IMR-90 (cell line): ENCODE results near the gene GXYLT1. TPM values are rescaled to one million over a fixed set of nuclear protein-coding genes. Genes with fewer than 3 reads are reported as not detected.
A peak's percentile ranks its signal among the peaks of the same experiment; 100 is the strongest.

Experiments
- ATAC-seq: fragments of 200-7000 bp; cut with Tn5 transposase; 2 replicates; pipeline ENCODE4 v1.9.1; 2020; ENCODE audit warnings: low read depth, mild to moderate bottlenecking, moderate library complexity
- BruUV-seq: library from RNA; stranded (reverse); fragments of 400-500 nt; replicated peaks from 2 replicates; lab custom pipeline; 2021; lab: Mats Ljungman, UMichigan
- CTCF ChIA-PET: fragments of 300-600 bp; formaldehyde crosslinking; extraction: SDS; loops from one replicate; lab custom pipeline; 2021; ENCODE audit warnings: antibody characterized with exemption; lab: Yijun Ruan, JAX
- POLR2A ChIA-PET: fragments of 300-600 bp; sonication (Branson Sonifier 250); formaldehyde crosslinking; loops from one replicate; lab custom pipeline; 2022; ENCODE audit warnings: antibody characterized with exemption; ENCODE audit not compliant: unreplicated experiment; lab: Charles Lee
- DNase-seq: peaks from one replicate; pipeline ENCODE4 v3.0.0; 2013
- H2AFZ ChIP-seq: replicated peaks from 2 replicates; pipeline ENCODE3; 2013; ENCODE audit warnings: low read length, mild to moderate bottlenecking; ENCODE audit not compliant: poor library complexity
- H2AK5ac ChIP-seq: 2 replicates; pipeline ENCODE4 v1.6.1; 2013; ENCODE audit warnings: low read depth, low read length, inconsistent platforms
- H2AK9ac ChIP-seq: replicated peaks from 2 replicates; pipeline ENCODE3; 2013; ENCODE audit warnings: mild to moderate bottlenecking, low read depth, low read length, moderate library complexity; ENCODE audit not compliant: poor library complexity
- H2BK120ac ChIP-seq: 2 replicates; pipeline ENCODE4 v1.6.1; 2013; ENCODE audit warnings: low read depth, low read length, inconsistent platforms
- H2BK15ac ChIP-seq: 3 replicates; pipeline ENCODE4 v1.6.1; 2013; ENCODE audit warnings: low read depth, low read length, inconsistent platforms
- H2BK20ac ChIP-seq: 2 replicates; pipeline ENCODE4 v1.6.1; 2013; ENCODE audit warnings: low read depth, mild to moderate bottlenecking, inconsistent platforms, low read length, moderate library complexity
- H2BK5ac ChIP-seq: 2 replicates; pipeline ENCODE4 v1.6.1; 2013; ENCODE audit warnings: mild to moderate bottlenecking, low read depth, low read length, inconsistent platforms; ENCODE audit not compliant: poor library complexity, severe bottlenecking
- H3K14ac ChIP-seq: replicated peaks from 2 replicates; pipeline ENCODE4 v1.6.1; 2013; ENCODE audit warnings: low read depth, low read length, inconsistent platforms
- H3K18ac ChIP-seq: 2 replicates; pipeline ENCODE4 v1.6.1; 2013; ENCODE audit warnings: low read depth, low read length, control low read depth
- H3K23ac ChIP-seq: 2 replicates; pipeline ENCODE4 v1.6.1; 2013; ENCODE audit warnings: low read depth, low read length, inconsistent platforms
- H3K27ac ChIP-seq: 2 replicates; pipeline ENCODE4 v1.5.1; 2013; ENCODE audit warnings: mild to moderate bottlenecking, control low read depth, low read length; ENCODE audit not compliant: insufficient read depth
- H3K27me3 ChIP-seq: 2 replicates; pipeline ENCODE4 v1.6.1; 2013; ENCODE audit warnings: low read length; ENCODE audit not compliant: control insufficient read depth, insufficient read depth
- H3K36me3 ChIP-seq: 2 replicates; pipeline ENCODE4 v1.6.1; 2013; ENCODE audit warnings: low read length, mixed read lengths; ENCODE audit not compliant: control insufficient read depth, insufficient read depth
- H3K4ac ChIP-seq: 2 replicates; pipeline ENCODE4 v1.6.1; 2013; ENCODE audit warnings: low read depth, low read length, inconsistent platforms
- H3K4me1 ChIP-seq: 2 replicates; pipeline ENCODE4 v1.6.1; 2013; ENCODE audit warnings: low read length, mixed read lengths; ENCODE audit not compliant: control insufficient read depth, insufficient read depth
- H3K4me2 ChIP-seq: 2 replicates; pipeline ENCODE4 v1.6.1; 2013; ENCODE audit warnings: low read depth, mild to moderate bottlenecking, control low read depth, low read length, moderate library complexity
- H3K4me3 ChIP-seq: 2 replicates; pipeline ENCODE4 v1.5.1; 2013; ENCODE audit warnings: low read depth, mild to moderate bottlenecking, control low read depth, low read length, moderate library complexity; ENCODE audit not compliant: insufficient read depth
- H3K56ac ChIP-seq: 2 replicates; pipeline ENCODE4 v1.6.1; 2013; ENCODE audit warnings: low read length, inconsistent platforms; ENCODE audit not compliant: insufficient read depth; ENCODE audit errors: extremely low read depth
- H3K79me1 ChIP-seq, 2 experiments: 2 replicates each; pipeline ENCODE4 v1.6.1; 2013; ENCODE audit warnings: low read length in 2 of 2, inconsistent platforms in 1 of 2, low read depth in 1 of 2
- H3K9ac ChIP-seq: 2 replicates; pipeline ENCODE4 v1.6.1; 2013; ENCODE audit warnings: low read depth, low read length, control low read depth
- H3K9me1 ChIP-seq: 2 replicates; pipeline ENCODE4 v1.6.1; 2013; ENCODE audit warnings: low read length, inconsistent platforms; ENCODE audit not compliant: insufficient read depth
- H3K9me3 ChIP-seq: 2 replicates; pipeline ENCODE4 v1.6.1; 2013; ENCODE audit warnings: low read length; ENCODE audit not compliant: control insufficient read depth, insufficient read depth
- H4K20me1 ChIP-seq: 2 replicates; pipeline ENCODE4 v1.6.1; 2013; ENCODE audit warnings: low read length, inconsistent platforms; ENCODE audit not compliant: insufficient read depth
- H4K5ac ChIP-seq: 2 replicates; pipeline ENCODE4 v1.6.1; 2013; ENCODE audit warnings: mild to moderate bottlenecking, low read depth, low read length, control low read depth
- H4K8ac ChIP-seq, 2 experiments: 2 replicates each; pipeline ENCODE4 v1.6.1; 2013; ENCODE audit warnings: low read depth in 2 of 2, low read length in 2 of 2, control low read depth in 1 of 2, inconsistent platforms in 1 of 2
- H4K91ac ChIP-seq: 2 replicates; pipeline ENCODE4 v1.6.1; 2013; ENCODE audit warnings: low read depth, low read length, inconsistent platforms; ENCODE audit not compliant: insufficient read depth
- CTCF ChIP-seq: conservative IDR thresholded peaks from 2 replicates; pipeline ENCODE4 v1.5.1; 2012; ENCODE audit warnings: mild to moderate bottlenecking, low read depth, low read length, improper control_type of control experiment
- FOS ChIP-seq: fragments of 150-350 bp; IDR thresholded peaks from 2 replicates; pipeline ENCODE4 v1.6.1; 2016; ENCODE audit warnings: low read depth, low read length
- WGBS, 2 experiments: methylation state at CpG; one replicate each; pipeline versions ENCODE4 v1.1.5 to v1.1.7; 2013; ENCODE audit warnings: missing lambda C conversion rate in 2 of 2; ENCODE audit not compliant: insufficient read length in 1 of 2; ENCODE audit errors: extremely low coverage in 2 of 2; 5-methylcytosine and 5-hydroxymethylcytosine counted together
- dilution Hi-C: fragments of 300-500 bp; cut with HindIII; formaldehyde crosslinking; loops from one replicate; pipeline ENCODE4 v1.14.3; 2018; ENCODE audit warnings: low sequenced_read_pairs; ENCODE audit not compliant: unreplicated experiment
- in situ Hi-C: fragments of 300-500 bp; cut with MboI; formaldehyde crosslinking; loops from 3 replicates; pipeline ENCODE4 v1.14.3; 2019; ENCODE audit warnings: low sequenced_read_pairs, inconsistent platforms, mixed read lengths
- intact Hi-C: fragments of 100-400 bp; cut with micrococcal nuclease; formaldehyde crosslinking; loops from 2 replicates; pipeline ENCODE4 v1.10.0; 2022
- polyA plus RNA-seq, 3 experiments: library from polyadenylated mRNA; depleted of rRNA; stranded (reverse); fragments of >200 nt; gene quantifications; 2 replicates each; pipeline ENCODE4 v1.2.3, GENCODE V29; 2012; ENCODE audit warnings: low replicate concordance in 1 of 3
- total RNA-seq: library from RNA; depleted of rRNA; stranded (reverse); fragments of >200 nt; gene quantifications from 2 replicates; pipeline ENCODE4 v1.2.3, GENCODE V29; 2012
- TF ChIP-seq, protein P1 (sequence below): fragments of 150-350 bp; IDR thresholded peaks from 2 replicates; pipeline ENCODE4 v1.6.1; 2016; ENCODE audit warnings: low read depth, mild to moderate bottlenecking, low read length, moderate library complexity, borderline replicate concordance

The GXYLT1 gene
- total and polyA plus RNA-seq, 2 of the 4 experiments (the other 2 are of a cell fraction) = 8.5 to 8.6 TPM

DNA sequence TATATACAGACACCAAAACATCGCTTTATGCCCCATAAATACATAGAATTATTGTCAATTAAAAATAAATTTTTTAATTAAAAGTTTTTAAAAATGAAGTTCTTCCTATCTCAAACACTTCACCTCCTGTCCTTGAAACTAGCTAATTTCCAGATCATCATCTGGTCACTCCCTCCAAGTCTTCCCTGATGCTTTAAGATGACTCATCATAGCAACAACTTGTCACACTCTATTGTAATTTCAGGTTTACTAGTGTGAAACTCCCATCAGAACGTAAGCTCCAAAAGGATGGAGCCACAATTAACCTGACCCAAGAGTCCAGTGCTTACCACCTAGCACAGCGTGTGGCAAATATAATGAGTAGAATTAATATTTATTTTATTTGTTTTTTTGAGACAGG is 16.3 kb downstream of the GXYLT1 start:
- no peak overlapping the region for H3K4me3 ChIP-seq
- no peak overlapping the region for H3K4me2 ChIP-seq
- no peak overlapping the region for H2BK5ac ChIP-seq
- no peak overlapping the region for H4K91ac ChIP-seq
- no peak overlapping the region for H3K56ac ChIP-seq
- dilution Hi-C loops = no loop called here
- H3K27me3 ChIP-seq = no peaks in the 10 kb centered on the region
- POLR2A ChIA-PET = no interaction called here
- in situ Hi-C loops = loop anchor here (10.0 kb wide), 1 partner anchor 436 kb away; no protein-coding TSS in a partner anchor
- H4K8ac ChIP-seq = no peak overlapping the region
- ATAC-seq (no peak), DNase-seq (peak; percentile 46)
- no peak overlapping the region for H3K18ac ChIP-seq
- H3K4ac ChIP-seq = no peak overlapping the region
- TF ChIP-seq CTCF (no peak), FOS (peak; percentile 69)
- TF ChIP-seq, protein P1, sequence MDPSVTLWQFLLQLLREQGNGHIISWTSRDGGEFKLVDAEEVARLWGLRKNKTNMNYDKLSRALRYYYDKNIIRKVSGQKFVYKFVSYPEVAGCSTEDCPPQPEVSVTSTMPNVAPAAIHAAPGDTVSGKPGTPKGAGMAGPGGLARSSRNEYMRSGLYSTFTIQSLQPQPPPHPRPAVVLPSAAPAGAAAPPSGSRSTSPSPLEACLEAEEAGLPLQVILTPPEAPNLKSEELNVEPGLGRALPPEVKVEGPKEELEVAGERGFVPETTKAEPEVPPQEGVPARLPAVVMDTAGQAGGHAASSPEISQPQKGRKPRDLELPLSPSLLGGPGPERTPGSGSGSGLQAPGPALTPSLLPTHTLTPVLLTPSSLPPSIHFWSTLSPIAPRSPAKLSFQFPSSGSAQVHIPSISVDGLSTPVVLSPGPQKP = no peak
- H2BK20ac ChIP-seq = no peak overlapping the region
- WGBS, 2 experiments = no CpG with 5 or more reads among the region's 3 CpGs
- intact Hi-C loops = loop anchor here (1.0 to 5.0 kb wide), 3 partner anchors 440 to 1209 kb away; no protein-coding TSS in a partner anchor
- H3K36me3 ChIP-seq = no peaks in the 10 kb centered on the region
- H2BK15ac ChIP-seq = no peak overlapping the region
- no peak overlapping the region for H2AK9ac ChIP-seq
- no peak overlapping the region for H3K27ac ChIP-seq
- H3K4me1 ChIP-seq = peaks cover 5% of the 10 kb centered on the region
- no peak overlapping the region for H4K5ac ChIP-seq
- H4K20me1 ChIP-seq = peaks cover 14% of the 10 kb centered on the region; the same call in 1 of the 2 replicates
- no peak overlapping the region for H2BK120ac ChIP-seq
- no peak overlapping the region for H2AFZ ChIP-seq
- peaks cover 5% of the 10 kb centered on the region; the same call in 1 of the 2 replicates for H3K9me1 ChIP-seq
- H3K14ac ChIP-seq = no peak overlapping the region
- H2AK5ac ChIP-seq = no peak overlapping the region
- BruUV-seq = no TSS peak
- H3K9me3 ChIP-seq = no peaks in the 10 kb centered on the region
- H3K79me1 ChIP-seq = peaks cover 10 to 36% of the 10 kb centered on the region in 2 experiments; a peak in 2 of 4 replicates
- H3K9ac ChIP-seq = no peak overlapping the region
- CTCF ChIA-PET = interaction anchor here (0.5 to 0.9 kb wide), 4 partner anchors 9 to 219 kb away, joined by 3 to 4 read pairs (median 3); no protein-coding TSS in a partner anchor
- no peak overlapping the region for H3K23ac ChIP-seq
